SK-N-MC (cell line): ENCODE measurements around the gene PRIMPOL.

Experiments
- EZH2 ChIP-seq: fragments of 200-600 bp; sonication (generic); IDR thresholded peaks from one replicate; pipeline ENCODE4 v1.6.1; 2017; ENCODE audit warnings: antibody characterized with exemption
- POLR2AphosphoS5 ChIP-seq: IDR thresholded peaks from 2 replicates; pipeline ENCODE4 v1.6.1; 2012; ENCODE audit warnings: mild to moderate bottlenecking, low read depth, low read length, borderline replicate concordance

DNA sequence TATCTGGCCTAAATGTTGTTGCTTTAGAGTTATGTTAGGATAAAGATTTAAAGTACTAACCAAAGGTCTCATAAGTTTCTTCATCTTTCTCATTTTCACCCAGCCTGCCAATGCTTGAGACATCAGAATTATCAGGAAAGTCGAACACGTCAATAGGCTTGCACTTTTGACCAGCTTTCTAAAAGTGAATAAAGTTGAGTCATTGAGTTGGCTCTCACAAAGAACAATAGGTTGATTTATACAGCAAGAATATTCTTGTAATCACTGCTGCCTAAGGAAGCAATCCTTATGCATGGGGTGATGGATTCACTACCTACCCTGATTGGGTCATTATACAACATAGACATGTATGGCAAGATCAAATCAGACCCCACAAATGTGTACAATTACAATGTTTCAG lies 79.3 kb downstream of the PRIMPOL start:
- no peak for TF ChIP-seq POLR2AphosphoS5
- no peak for TF ChIP-seq EZH2
